ENCODE data around the gene CXCR6.

The CXCR6 gene

DNA sequence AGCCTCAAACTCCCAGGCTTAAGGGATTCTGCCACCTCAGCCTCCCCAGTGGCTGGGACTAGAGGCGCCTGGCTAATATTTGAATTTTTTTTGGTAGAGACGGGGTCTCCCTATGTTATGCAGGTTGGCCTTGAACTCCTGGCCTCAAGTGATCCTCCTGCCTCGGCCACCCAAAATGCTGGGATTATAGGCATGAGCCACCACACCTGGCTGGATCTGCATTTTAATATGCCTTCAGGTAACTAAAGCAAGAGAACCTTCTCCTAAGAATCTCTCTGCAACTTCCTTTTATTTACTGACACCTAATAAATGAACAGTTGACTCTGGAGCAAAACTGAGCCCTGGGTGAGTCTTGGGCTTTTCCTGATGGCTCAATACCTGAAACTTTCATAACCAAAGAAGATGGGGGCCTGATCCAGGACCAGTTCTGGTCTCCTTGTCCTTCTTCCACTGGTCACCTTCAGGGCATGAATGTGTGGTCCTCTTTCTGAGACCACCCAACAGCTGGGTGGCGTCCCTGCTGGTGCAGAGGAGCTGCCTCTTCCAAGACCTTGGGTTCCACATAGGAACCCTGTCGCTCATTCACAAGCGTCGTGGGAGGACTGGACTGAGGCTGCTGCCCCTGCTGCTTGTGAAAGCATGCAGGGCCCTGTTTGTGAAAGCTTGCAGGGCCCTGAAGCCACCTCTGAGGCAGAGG is 28.8 kb upstream of the CXCR6 start:
- Mint-ChIP-seq H3K9me3 (no peaks in the 10 kb centered on the region), H3K27ac (no peak overlapping the region), H3K4me1 (ENCODE audit: low read depth) (peaks cover 8% of the 10 kb centered on the region), H3K27me3 (no peaks in the 10 kb centered on the region), H3K4me3 (no peak overlapping the region), H3K36me3 (ENCODE audit: low read depth) (peaks cover 8% of the 10 kb centered on the region)
- intact Hi-C loops (cut with micrococcal nuclease): no loop called here

DNA sequence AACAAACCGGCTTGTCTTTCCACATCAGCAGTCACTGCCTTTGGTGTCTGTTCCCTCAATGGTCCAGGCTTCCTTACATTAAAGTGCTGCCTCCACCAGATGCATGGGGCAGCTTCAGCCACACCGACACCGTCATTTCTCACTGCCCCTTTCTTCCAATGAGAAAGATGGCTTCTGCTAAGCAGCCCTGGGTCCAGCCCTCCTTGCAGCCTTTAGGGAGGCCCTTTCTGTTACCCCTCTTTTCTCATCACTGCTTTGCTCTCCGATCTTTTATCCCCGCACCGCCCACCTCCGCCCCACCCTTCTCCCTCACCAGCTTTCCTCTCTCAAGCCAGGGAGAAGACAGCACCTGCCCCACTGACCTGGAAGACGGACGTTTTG is 28.2 kb upstream of the CXCR6 start:
- intact Hi-C loops (cut with micrococcal nuclease): no loop called here
- Mint-ChIP-seq H3K4me1 (ENCODE audit: low read depth) (peaks cover 8% of the 10 kb centered on the region), H3K4me3 (no peak overlapping the region), H3K27me3 (no peaks in the 10 kb centered on the region), H3K36me3 (ENCODE audit: low read depth) (peaks cover 9% of the 10 kb centered on the region), H3K9me3 (no peaks in the 10 kb centered on the region), H3K27ac (no peak overlapping the region)

DNA sequence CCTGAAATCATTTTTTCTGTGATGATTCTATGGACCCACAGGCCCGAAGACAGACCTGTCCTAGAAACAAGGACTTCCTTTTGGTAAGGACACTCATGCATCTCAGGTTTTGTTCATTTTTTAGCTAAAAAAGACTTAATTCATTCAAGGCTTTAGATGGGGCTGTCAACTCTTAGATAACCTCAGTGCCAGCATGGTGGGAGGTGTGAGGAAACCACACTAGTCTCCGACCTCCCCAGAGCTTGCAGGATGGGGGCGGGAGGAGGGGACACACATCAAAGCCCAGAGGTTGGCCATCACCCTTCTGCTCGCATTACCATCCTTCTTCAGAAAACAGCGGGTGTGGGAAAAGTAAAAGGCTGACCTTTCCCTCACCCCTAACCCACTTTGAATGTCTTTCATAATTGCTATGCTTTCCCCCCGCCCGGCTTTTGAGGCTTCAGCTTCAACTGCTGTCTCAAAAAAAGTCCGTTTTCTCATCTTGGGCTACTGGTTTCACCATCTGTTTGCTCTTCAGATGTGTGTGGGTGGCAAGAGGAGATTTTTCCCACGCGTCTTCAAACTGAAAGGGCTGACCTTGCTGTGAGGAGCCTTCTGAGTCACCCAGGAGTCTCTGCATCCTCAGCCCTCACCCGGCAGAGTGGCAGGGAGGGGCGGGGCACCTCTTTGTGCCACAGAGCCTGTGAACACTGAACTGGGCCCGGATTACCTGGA is 27.6 kb upstream of the CXCR6 start:
- intact Hi-C loops (cut with micrococcal nuclease): no loop called here

DNA sequence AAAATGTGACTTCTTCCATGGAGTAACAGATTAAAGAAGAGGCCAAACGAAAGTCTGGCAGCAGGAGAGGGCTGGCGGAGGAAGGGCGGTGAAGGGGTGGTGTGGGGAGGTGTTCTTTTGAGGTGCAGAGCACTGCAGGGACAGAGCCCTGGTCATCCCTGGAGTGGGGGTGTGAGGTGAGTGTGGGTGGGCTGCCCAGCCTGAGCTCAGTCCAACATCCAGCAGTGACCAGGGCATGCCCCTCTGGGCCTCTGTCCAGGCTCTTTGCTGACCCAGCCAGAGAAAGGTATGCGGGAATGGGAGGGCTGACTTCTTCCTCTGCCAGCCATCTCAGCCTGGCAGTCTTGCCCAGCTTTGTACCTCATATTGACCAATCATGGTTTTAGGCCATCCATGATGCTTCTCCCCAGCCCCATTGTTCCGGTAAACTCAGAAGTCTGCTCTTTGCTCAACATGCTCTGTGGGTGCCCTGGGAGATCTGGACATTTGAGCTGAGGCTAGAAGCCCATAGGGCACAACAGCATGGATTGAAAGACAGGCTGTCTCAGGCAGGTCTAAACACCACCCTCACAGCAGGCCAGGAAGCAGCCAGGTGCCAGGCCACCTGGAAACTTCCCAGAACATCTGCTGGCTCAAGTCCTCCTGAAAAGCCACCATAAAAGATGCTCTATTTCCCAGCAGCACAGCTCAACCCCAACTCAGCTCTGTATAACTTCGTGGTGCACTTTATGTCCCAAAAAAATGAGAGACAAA is 25.9 kb upstream of the CXCR6 start:
- no peak overlapping the region for H3K27ac Mint-ChIP-seq
- H3K36me3 Mint-ChIP-seq (ENCODE audit: low read depth): peaks cover 31% of the 10 kb centered on the region
- intact Hi-C loops (cut with micrococcal nuclease): no loop called here
- no peaks in the 10 kb centered on the region for H3K27me3 Mint-ChIP-seq
- H3K4me1 Mint-ChIP-seq (ENCODE audit: low read depth): peaks cover 8% of the 10 kb centered on the region
- no peak overlapping the region for H3K4me3 Mint-ChIP-seq
- no peaks in the 10 kb centered on the region for H3K9me3 Mint-ChIP-seq

More for the DNA sequence above, 27.6 kb upstream of the CXCR6 start:
- Mint-ChIP-seq H3K4me3 (no peak overlapping the region), H3K27me3 (no peaks in the 10 kb centered on the region), H3K4me1 (ENCODE audit: low read depth) (peaks cover 8% of the 10 kb centered on the region), H3K9me3 (no peaks in the 10 kb centered on the region), H3K27ac (no peak overlapping the region), H3K36me3 (ENCODE audit: low read depth) (peaks cover 15% of the 10 kb centered on the region)

DNA sequence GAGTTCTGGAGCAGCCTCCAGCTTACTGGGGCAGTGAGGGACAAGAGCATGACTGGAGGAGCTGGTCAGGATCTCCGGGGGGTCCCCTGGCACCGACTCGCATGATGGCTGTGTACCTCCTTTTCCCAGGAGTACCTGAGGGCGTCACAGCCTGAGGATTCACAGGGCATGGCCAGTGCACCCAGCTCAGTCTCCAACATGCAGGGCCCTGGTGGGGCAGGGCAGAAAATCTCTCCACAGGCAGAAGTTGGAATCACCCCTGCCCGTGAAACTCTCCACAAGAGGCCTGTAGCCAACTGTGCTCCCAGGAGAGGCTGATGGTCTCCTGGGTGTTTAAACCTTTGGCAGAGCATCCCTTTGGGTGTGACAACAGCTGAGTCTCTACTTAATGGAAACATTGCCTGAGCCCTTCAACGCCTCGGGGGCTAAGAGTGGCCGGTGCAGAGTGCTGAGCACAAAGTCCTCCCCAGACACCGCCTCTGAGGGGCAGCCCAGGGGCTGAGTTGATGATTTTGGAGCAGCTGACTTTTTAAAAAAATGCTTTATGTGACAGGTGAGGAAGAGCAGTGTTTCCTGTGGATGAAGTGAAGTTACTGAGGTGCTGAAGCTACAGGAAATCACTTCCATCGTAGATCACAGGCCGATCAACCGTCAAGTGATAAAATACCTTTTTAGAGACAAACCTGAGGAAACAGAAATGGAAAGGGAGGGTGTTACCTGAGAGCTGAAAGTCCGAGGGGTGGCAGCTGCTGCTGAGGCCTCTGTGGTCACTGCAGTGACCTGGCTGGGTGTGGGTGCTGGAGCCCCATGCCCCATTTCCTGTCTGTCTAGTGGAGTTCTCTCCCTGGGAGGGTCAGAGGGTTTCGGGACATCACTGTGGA is 21.9 kb upstream of the CXCR6 start:
- no peaks in the 10 kb centered on the region for H3K9me3 Mint-ChIP-seq
- H3K27ac Mint-ChIP-seq: no peak overlapping the region
- no peaks in the 10 kb centered on the region for H3K4me1 Mint-ChIP-seq (ENCODE audit: low read depth)
- no peak overlapping the region for H3K4me3 Mint-ChIP-seq
- no peaks in the 10 kb centered on the region for H3K27me3 Mint-ChIP-seq
- peaks cover 65% of the 10 kb centered on the region for H3K36me3 Mint-ChIP-seq (ENCODE audit: low read depth)
- intact Hi-C loops (cut with micrococcal nuclease): no loop called here

DNA sequence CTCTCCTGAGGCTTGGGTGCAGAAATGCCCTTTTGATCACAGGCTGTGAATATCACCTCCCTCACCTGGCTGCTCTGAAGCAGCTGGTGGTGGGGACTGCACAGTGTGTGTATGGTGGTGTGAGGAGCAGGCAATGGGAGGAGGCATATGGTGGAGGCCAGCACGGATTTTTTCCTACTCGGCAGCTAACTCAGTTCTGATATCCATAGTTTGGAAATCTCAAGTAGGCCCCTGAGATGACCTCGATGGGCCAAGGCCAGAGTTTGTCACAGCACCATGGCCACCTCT is 21.3 kb upstream of the CXCR6 start:
- Mint-ChIP-seq H3K4me3 (no peak overlapping the region), H3K9me3 (no peaks in the 10 kb centered on the region), H3K36me3 (ENCODE audit: low read depth) (peaks cover 71% of the 10 kb centered on the region), H3K27ac (no peak overlapping the region), H3K4me1 (ENCODE audit: low read depth) (no peaks in the 10 kb centered on the region), H3K27me3 (no peaks in the 10 kb centered on the region)
- intact Hi-C loops (cut with micrococcal nuclease): no loop called here

DNA sequence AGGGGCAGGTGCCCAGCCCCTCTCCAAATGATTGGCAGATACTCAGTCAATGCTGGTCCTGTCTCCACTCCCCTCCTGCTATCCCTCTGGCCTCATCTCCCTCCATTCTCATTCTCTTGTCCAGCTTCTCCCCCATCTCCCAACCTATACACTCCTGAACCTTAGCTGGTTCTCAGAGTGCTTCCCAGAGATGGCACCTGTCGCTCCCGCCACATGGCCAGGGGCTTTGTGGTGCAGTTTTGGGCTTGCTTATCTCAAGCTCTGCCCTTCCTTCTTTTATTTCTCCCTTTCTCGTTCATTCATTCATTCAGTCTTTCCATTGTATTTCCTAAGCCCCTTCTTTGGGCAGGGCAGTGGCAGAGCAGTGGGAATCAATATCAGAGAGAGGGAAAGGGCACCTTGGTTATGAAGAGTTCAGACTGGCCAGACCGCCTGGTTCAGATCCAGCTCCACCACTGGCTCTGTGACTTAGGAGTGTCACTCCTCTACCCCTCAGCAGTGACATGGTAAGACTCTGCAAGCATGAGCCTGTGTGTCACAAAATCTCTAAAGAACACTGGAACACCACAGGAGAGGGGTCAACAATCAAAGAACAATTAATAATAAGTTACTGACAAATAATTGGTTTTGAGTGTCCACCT is 20.2 kb upstream of the CXCR6 start:
- Mint-ChIP-seq H3K9me3 (no peaks in the 10 kb centered on the region), H3K27ac (no peak overlapping the region), H3K4me3 (no peak overlapping the region), H3K4me1 (ENCODE audit: low read depth) (no peaks in the 10 kb centered on the region), H3K36me3 (ENCODE audit: low read depth) (peaks cover 82% of the 10 kb centered on the region), H3K27me3 (no peaks in the 10 kb centered on the region)
- intact Hi-C loops (cut with micrococcal nuclease): no loop called here

DNA sequence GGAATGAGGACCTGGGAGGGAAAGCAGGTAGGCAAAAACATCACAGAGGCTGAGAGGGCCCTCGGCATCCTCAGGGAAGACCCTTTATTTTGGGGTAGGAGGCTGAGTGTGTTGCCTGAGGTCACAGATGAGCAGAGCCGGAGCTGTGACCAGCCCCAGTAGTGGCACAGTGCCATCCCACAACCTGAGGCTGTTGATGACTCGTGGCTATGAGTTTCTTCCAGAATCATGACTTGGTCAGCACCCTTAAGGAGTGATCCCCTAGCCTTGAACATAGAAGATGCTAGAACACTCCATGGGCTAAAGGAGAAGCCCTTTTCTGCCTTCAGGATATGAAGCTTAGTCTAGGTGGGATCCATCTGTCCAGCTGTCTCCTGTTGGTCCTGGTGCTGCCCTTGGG is 19.5 kb upstream of the CXCR6 start:
- no peaks in the 10 kb centered on the region for H3K27me3 Mint-ChIP-seq
- H3K4me3 Mint-ChIP-seq: no peak overlapping the region
- no peak overlapping the region for H3K27ac Mint-ChIP-seq
- H3K36me3 Mint-ChIP-seq (ENCODE audit: low read depth): peaks cover 84% of the 10 kb centered on the region
- no peaks in the 10 kb centered on the region for H3K9me3 Mint-ChIP-seq
- intact Hi-C loops (cut with micrococcal nuclease): no loop called here
- H3K4me1 Mint-ChIP-seq (ENCODE audit: low read depth): no peaks in the 10 kb centered on the region

DNA sequence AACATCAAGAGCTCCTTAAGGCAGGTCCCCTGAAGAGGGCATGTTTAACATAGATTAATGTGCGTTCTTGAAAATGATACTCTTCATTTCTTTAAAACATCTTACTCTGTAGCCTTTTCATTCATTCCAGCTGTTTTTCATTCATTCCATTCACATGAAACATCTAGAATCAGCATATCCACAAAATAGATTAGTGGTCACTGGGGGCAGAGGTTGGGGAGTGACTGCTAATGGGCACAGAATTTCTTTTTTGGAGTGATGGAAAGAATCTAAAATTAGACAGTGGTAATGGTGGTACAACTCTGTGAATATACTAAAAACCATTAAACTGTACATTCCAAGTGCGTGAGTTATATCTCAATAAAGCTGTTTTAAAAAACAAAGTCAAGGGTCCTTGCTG is 15.4 kb upstream of the CXCR6 start:
- Mint-ChIP-seq H3K27ac (no peak overlapping the region), H3K9me3 (no peaks in the 10 kb centered on the region), H3K36me3 (ENCODE audit: low read depth) (peaks cover 79% of the 10 kb centered on the region), H3K4me1 (ENCODE audit: low read depth) (peaks cover 9% of the 10 kb centered on the region), H3K4me3 (no peak overlapping the region), H3K27me3 (no peaks in the 10 kb centered on the region)
- intact Hi-C loops (cut with micrococcal nuclease): loop anchor here (5.0 kb wide), 1 partner anchor 416 kb away; no protein-coding TSS in a partner anchor

DNA sequence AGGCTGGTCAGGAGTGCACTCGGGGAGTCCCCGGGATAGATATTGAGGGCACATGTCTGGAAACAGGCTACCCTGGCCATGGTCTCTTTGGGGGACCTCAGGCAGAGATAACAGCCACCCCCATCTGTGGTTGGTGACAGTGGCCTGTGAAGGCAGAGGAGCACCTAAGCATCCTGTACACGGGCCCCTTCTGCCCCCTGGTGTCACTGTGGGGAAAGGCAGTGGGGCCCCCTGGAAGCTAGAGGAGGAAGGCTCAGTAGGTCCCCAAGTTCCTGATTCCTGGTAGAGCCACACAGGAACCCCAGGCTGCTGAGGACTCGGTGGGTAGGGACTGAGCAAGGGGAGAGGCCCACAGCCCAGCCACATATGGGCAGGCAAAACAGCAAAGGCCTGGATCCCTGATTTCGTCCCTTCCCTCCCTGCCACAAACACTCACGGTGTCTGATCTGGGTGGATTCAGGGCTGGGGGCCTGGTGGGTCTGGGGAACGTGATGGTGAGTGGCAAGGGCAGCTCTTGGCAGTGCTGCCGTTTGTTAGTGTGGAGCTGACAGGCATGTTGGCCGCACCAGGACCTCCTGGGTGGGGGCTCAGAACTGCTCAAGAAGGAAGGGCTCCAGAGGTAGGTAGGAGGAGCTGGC is 14.1 kb upstream of the CXCR6 start:
- Mint-ChIP-seq H3K4me3 (no peak overlapping the region), H3K9me3 (no peaks in the 10 kb centered on the region), H3K36me3 (ENCODE audit: low read depth) (peaks cover 75% of the 10 kb centered on the region), H3K4me1 (ENCODE audit: low read depth) (peaks cover 9% of the 10 kb centered on the region), H3K27ac (no peak overlapping the region), H3K27me3 (no peaks in the 10 kb centered on the region)
- intact Hi-C loops (cut with micrococcal nuclease): loop anchor here (1.0 to 5.0 kb wide), 2 partner anchors 168 to 417 kb away; no protein-coding TSS in a partner anchor

DNA sequence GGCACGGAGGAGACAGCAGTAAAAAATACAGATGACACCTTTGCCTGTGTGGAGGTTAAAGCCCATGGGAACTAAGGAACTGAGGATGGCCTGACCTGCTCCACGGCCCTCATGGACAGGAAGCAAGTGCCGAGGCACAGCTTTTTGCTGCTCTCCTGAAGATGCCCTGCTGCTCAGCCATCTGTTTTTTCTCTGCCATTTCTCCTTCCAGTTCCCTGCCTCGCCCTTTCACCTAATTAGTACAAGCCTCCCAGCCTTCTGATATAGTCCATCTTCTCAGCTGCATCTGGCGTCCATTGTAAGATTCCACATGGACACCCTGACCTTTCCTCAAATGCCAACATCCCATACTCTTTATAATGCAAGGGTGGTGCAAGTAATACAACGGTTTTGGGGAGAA is 11.8 kb upstream of the CXCR6 start:
- Mint-ChIP-seq H3K4me1 (ENCODE audit: low read depth) (peaks cover 9% of the 10 kb centered on the region), H3K4me3 (no peak overlapping the region), H3K36me3 (ENCODE audit: low read depth) (peaks cover 78% of the 10 kb centered on the region), H3K9me3 (no peaks in the 10 kb centered on the region), H3K27me3 (no peaks in the 10 kb centered on the region), H3K27ac (no peak overlapping the region)
- intact Hi-C loops (cut with micrococcal nuclease): loop anchor here (10.0 kb wide), 1 partner anchor 283 kb away; no protein-coding TSS in a partner anchor

DNA sequence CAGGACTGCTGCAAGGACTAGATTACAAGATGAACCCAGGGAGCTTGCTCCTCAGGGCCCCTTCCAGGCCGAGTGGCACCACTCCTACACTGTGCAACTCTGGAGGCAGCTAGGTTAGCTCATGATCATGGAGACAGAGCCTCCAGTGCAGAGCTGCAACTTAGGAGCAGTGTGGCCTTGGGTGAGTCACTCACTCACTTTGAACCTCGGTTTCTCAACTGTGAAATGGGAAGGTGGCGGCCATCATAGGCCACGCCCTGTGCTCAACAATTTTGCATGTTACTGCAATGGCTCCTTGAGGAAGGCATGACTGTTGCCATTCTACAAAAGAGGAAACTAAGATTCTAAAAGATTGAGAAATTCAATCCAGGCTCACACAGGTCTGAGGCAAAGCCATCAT is 11.2 kb upstream of the CXCR6 start:
- H3K36me3 Mint-ChIP-seq (ENCODE audit: low read depth): peaks cover 78% of the 10 kb centered on the region
- peaks cover 9% of the 10 kb centered on the region for H3K4me1 Mint-ChIP-seq (ENCODE audit: low read depth)
- H3K9me3 Mint-ChIP-seq: no peaks in the 10 kb centered on the region
- intact Hi-C loops (cut with micrococcal nuclease): loop anchor here (10.0 kb wide), 1 partner anchor 283 kb away; no protein-coding TSS in a partner anchor
- H3K27ac Mint-ChIP-seq: no peak overlapping the region
- H3K27me3 Mint-ChIP-seq: no peaks in the 10 kb centered on the region
- no peak overlapping the region for H3K4me3 Mint-ChIP-seq

DNA sequence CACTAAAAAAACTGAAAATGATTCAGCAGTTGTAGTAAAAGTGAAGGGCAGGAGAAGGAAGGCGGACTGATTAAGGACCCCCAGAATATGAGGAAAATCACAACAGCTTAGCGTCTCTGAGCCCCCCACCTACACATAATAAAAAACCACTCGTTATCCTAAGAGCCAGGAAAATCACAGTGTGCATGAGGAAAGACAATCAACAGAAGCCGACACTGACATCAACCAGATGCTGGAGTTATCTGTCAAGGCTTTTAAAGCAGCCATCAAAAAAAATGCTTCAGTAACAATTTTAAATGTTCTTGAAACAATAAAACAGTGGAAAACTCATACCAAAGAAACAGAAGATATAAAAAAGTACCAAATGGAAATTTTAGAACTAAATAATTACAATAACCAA is 9.7 kb upstream of the CXCR6 start:
- H3K27ac Mint-ChIP-seq: no peak overlapping the region
- intact Hi-C loops (cut with micrococcal nuclease): loop anchor here (10.0 kb wide), 1 partner anchor 281 kb away; no protein-coding TSS in a partner anchor
- no peaks in the 10 kb centered on the region for H3K27me3 Mint-ChIP-seq
- peaks cover 77% of the 10 kb centered on the region for H3K36me3 Mint-ChIP-seq (ENCODE audit: low read depth)
- no peak overlapping the region for H3K4me3 Mint-ChIP-seq
- H3K4me1 Mint-ChIP-seq (ENCODE audit: low read depth): peaks cover 9% of the 10 kb centered on the region
- no peaks in the 10 kb centered on the region for H3K9me3 Mint-ChIP-seq
